K562 (cell line): ENCODE results near the gene WRAP53. TPM values are rescaled to one million over a fixed set of nuclear protein-coding genes. Genes with fewer than 3 reads are reported as not detected.

Experiments
- CBFA2T3 ChIP-seq: fragments of 450-650 bp; IDR thresholded peaks from 2 replicates; pipeline ENCODE4 v1.6.1; 2017
- ELF1 ChIP-seq: fragments of 200-800 bp; sonication (Bioruptor generic); IDR thresholded peaks from 2 replicates; pipeline ENCODE4 v1.6.1; 2016; ENCODE audit warnings: missing genetic modification characterization, missing compliant biosample characterization
- KLF13 ChIP-seq: fragments of 450-650 bp; IDR thresholded peaks from 2 replicates; pipeline ENCODE4 v1.6.1; 2016; ENCODE audit warnings: missing genetic modification characterization, low read depth, mild to moderate bottlenecking, missing compliant biosample characterization, moderate library complexity, borderline replicate concordance
- MBD2 ChIP-seq: sonication (generic); IDR thresholded peaks from 2 replicates; pipeline ENCODE4 v1.6.1; 2016; ENCODE audit warnings: low read depth, borderline replicate concordance
- NKRF ChIP-seq: fragments of 450-650 bp; IDR thresholded peaks from 2 replicates; pipeline ENCODE4 v1.6.1; 2016; ENCODE audit warnings: borderline replicate concordance
- STAT6 ChIP-seq: sonication (generic); formaldehyde crosslinking; IDR thresholded peaks from 2 replicates; pipeline ENCODE4 v1.8.1; 2023; ENCODE audit warnings: mild to moderate bottlenecking, missing genetic modification reagents
- TRIM28 ChIP-seq: fragments of 450-650 bp; IDR thresholded peaks from 2 replicates; pipeline ENCODE4 v1.6.1; 2017
- ZNF695 ChIP-seq: fragments of 450-650 bp; formaldehyde crosslinking; IDR thresholded peaks from 2 replicates; pipeline ENCODE4 v1.4.0; 2020; ENCODE audit warnings: mild to moderate bottlenecking, moderate library complexity
- ZSCAN32 ChIP-seq: fragments of 450-650 bp; formaldehyde crosslinking; IDR thresholded peaks from 2 replicates; pipeline ENCODE4 v1.4.0; 2020; ENCODE audit warnings: mild to moderate bottlenecking, moderate library complexity
- polyA plus RNA-seq, 8 experiments: library from polyadenylated mRNA; depleted of rRNA in 4 of 8; stranded (reverse) in 5 of 8; unstranded in 3 of 8; fragments of >200 nt; fragmentation: Nextera tagmentation in 2 of 8; fragmentation: Illumina TruSeq in 1 of 8; extraction: Ambion mirVana in 2 of 8; extraction: Trizol in 1 of 8; gene quantifications; 2 replicates each; pipeline versions ENCODE4 v1.2.1 to v1.2.3, GENCODE V29; 2011 to 2014; ENCODE audit warnings: inconsistent platforms in 1 of 8, missing spikeins in 1 of 8
- total RNA-seq, 7 experiments: library from RNA; depleted of rRNA in 6 of 7; stranded (reverse); fragments of >200 nt in 6 of 7; fragmentation: Illumina TruSeq in 2 of 7; extraction: Trizol in 2 of 7; gene quantifications; 2 replicates each; pipeline versions ENCODE4 v1.2.1 to v1.2.3, GENCODE V29; 2011 to 2021; ENCODE audit warnings: low replicate concordance in 1 of 7
- TF ChIP-seq, protein P1 (sequence below), 2 experiments: fragments of 450-650 bp in 1 of 2; sonication (generic) in 1 of 2; formaldehyde crosslinking in 1 of 2; IDR thresholded peaks; 2 replicates each; pipeline versions ENCODE4 v1.7.1 to v1.9.0; 2016 to 2022; ENCODE audit warnings: inconsistent platforms in 1 of 2, mild to moderate bottlenecking in 1 of 2, missing genetic modification reagents in 1 of 2
- TF ChIP-seq, protein P2 (sequence below), 2 experiments: fragments of 450-650 bp; IDR thresholded peaks; 2 replicates each; pipeline ENCODE4 v1.6.1; 2016

The WRAP53 gene
- total and polyA plus RNA-seq, 9 of the 15 experiments (the other 6 are each of a cell fraction or from before 2014, with no cell fraction given): 0.72 to 18.2 (median 13.4) TPM

- TF ChIP-seq, protein P1, sequence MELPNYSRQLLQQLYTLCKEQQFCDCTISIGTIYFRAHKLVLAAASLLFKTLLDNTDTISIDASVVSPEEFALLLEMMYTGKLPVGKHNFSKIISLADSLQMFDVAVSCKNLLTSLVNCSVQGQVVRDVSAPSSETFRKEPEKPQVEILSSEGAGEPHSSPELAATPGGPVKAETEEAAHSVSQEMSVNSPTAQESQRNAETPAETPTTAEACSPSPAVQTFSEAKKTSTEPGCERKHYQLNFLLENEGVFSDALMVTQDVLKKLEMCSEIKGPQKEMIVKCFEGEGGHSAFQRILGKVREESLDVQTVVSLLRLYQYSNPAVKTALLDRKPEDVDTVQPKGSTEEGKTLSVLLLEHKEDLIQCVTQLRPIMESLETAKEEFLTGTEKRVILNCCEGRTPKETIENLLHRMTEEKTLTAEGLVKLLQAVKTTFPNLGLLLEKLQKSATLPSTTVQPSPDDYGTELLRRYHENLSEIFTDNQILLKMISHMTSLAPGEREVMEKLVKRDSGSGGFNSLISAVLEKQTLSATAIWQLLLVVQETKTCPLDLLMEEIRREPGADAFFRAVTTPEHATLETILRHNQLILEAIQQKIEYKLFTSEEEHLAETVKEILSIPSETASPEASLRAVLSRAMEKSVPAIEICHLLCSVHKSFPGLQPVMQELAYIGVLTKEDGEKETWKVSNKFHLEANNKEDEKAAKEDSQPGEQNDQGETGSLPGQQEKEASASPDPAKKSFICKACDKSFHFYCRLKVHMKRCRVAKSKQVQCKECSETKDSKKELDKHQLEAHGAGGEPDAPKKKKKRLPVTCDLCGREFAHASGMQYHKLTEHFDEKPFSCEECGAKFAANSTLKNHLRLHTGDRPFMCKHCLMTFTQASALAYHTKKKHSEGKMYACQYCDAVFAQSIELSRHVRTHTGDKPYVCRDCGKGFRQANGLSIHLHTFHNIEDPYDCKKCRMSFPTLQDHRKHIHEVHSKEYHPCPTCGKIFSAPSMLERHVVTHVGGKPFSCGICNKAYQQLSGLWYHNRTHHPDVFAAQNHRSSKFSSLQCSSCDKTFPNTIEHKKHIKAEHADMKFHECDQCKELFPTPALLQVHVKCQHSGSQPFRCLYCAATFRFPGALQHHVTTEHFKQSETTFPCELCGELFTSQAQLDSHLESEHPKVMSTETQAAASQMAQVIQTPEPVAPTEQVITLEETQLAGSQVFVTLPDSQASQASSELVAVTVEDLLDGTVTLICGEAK (IDR thresholded peaks at IDR 0.05): 0 out of 2 replicates have a peak, but pooled peaks have one; percentile 4
- TF ChIP-seq, protein P1 (CRISPR knock-in tag; IDR thresholded peaks at IDR 0.05): no peak
- TF ChIP-seq CBFA2T3: no peak
- TF ChIP-seq ZSCAN32 (CRISPR knock-in tag): peak; percentile 57; the same call in 1 of the 2 replicates
- peak; percentile 95 for TF ChIP-seq MBD2
- TF ChIP-seq, protein P2, sequence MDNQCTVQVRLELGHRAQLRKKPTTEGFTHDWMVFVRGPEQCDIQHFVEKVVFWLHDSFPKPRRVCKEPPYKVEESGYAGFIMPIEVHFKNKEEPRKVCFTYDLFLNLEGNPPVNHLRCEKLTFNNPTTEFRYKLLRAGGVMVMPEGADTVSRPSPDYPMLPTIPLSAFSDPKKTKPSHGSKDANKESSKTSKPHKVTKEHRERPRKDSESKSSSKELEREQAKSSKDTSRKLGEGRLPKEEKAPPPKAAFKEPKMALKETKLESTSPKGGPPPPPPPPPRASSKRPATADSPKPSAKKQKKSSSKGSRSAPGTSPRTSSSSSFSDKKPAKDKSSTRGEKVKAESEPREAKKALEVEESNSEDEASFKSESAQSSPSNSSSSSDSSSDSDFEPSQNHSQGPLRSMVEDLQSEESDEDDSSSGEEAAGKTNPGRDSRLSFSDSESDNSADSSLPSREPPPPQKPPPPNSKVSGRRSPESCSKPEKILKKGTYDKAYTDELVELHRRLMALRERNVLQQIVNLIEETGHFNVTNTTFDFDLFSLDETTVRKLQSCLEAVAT (IDR thresholded peaks at IDR 0.05): peak in 1 of 2 experiments; percentile 39; a peak in 2 of 4 replicates
- TF ChIP-seq ZNF695: 0 out of 2 replicates have a peak, but pooled peaks have one; percentile 27
- TF ChIP-seq STAT6: no peak
- TF ChIP-seq NKRF: no peak
- TF ChIP-seq TRIM28: no peak
- no peak for TF ChIP-seq KLF13 (tag)
- peak; percentile 87 for TF ChIP-seq ELF1 (tag)
Observed at GRCh38 chr17:7686222-7687071, 1.8 kb upstream of the WRAP53 start (continued).
